Renal cortex interstitium (tissue), 3 donors: Measurements from ENCODE around the gene GJA5. TPM values are rescaled to one million over a fixed set of nuclear protein-coding genes. Genes with fewer than 3 reads are reported as not detected.

Experiments used
- polyA plus RNA-seq, 3 donors: library from polyadenylated mRNA; unstranded; fragments of 120-200 nt; gene quantifications; one replicate each; pipeline ENCODE4 v1.2.1, GENCODE V29; 2013; ENCODE audit not compliant: insufficient read length in 3 of 3

GJA5 gene
- polyA plus RNA-seq, 3 donors = 16.2 to 27.2 (median 26.9) TPM

Other genes with a start within 250 kb of the GJA5 start
- gene BCL9, start 219.1 kb downstream of the GJA5 start, polyA plus RNA-seq = 10 to 100 TPM; 56.9 to 58.8 (median 58.4) TPM
- gene ACP6, start 90.1 kb downstream of the GJA5 start, polyA plus RNA-seq = 10 to 100 TPM; 23.3 to 40.3 (median 33.5) TPM
- under 1 TPM; 0.39 to 0.66 (median 0.57) TPM for gene GJA8, start 142.2 kb upstream of the GJA5 start, polyA plus RNA-seq
- gene GPR89B, start 167.8 kb upstream of the GJA5 start, polyA plus RNA-seq = 10 to 100 TPM; 43.6 to 50.2 (median 44.8) TPM